DMS 273 treated with DMSO at 0.1 percent for 48 hours (cell line): ENCODE results near the gene DYNLRB2.

Experiments used
- DNase-seq: peaks from one replicate; lab custom pipeline; 2025; lab: John Stamatoyannopoulos, UW

DYNLRB2 gene

DNA sequence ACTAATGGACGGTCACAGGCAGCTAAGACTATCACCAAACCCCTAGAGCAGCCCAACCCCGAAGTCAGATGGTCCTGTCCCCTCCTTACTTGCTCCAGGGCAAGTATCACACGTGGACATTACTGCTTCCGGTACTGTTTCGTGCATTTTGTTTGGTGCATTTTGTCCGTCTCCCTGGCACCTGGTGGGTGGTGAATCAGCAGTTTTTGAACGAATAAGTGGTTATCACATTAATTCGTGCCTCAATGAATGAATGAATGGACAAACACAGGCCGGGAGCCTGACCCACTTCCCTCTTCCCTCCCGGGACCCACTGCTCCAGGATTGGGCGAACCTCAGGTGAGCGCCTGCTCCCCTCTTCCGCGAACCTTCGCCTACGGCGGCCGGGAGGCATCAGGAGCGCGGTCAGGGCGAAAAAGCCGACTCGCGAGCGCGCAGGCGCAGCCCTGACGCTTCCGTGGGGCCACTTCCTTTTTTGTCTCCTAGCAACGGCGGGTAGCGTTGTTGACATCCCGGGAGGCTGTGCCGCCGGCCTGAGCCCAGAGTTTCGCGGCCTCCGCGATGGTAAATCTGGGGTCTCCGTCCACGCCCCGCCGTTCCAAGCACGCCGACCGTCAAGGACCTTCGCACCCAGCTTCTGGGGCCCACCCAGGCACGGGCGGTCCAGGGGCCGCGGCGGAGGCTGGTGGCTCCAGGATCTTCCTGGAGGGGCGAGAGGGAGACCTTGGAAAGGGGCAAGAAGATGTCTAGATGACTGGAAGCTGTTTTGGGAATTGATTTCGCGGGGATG is at the start of gene DYNLRB2:
Gene DYNLRB2, plus strand, starts transcription at position 478 of the 790 bp plus-strand sequence. Its CDS starts 84 bp downstream, at position 562.
- peak; percentile 50 for DNase-seq

DNA sequence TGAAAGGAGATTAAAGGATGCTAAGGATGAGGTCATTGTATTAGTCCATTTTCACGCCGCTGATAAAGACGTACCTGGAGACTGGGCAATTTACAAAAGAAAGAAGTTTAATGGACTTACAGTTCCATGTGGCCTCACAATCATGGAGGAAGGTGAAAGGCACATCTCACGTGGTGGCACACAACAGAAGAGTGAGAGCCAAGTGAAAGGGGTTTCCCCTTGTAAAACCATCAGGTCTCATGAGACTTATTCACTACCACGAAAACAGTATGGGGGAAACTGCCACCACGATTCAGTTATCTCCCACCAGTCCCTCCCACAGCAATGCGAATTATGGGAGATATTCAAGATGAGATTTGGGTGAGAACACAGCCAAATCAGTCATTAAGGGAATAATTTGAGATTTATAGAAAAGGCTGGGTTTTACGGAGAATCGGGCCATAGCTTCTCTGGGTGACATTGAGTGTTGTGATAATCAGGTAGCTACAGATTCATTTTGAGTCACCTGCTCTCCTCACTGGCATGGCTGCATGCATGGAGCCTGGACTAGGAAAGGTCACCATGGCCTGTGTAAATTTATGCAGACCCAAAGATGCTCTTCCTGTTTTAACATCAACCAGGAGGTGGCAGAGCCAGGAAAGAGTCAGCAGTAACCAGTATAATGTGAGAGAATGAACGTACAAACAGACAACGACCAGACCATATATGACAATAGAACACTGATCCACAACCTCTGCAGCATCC is 40.5 kb upstream of the DYNLRB2 start:
- DNase-seq = no peak

DNA sequence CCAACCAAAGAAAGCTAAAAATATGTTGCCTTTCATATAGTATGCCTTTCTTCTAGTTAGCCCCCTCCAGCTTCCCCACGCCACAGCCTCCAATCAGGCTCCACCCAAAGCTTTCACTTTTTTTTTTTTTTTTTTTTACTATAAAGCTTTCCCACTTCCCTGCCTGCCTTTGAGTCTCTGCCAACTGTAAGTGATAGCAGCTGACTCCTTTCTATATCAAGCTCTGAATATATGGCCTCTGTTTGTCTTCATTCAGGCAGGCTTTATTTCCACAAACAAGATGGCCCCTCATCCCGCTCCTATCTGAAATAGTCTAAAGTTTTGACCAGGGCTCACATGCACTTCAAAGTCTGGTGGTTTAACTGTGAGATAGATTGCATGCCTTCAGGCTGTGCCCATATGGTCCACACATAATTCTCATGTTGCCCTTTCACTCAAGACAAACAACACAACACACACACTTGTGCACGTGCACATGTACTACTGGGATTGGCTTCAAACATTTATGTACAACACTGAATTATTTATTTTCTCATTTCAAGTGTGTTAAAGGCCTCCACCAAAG is 39.8 kb upstream of the DYNLRB2 start:
- no peak for DNase-seq

DNA sequence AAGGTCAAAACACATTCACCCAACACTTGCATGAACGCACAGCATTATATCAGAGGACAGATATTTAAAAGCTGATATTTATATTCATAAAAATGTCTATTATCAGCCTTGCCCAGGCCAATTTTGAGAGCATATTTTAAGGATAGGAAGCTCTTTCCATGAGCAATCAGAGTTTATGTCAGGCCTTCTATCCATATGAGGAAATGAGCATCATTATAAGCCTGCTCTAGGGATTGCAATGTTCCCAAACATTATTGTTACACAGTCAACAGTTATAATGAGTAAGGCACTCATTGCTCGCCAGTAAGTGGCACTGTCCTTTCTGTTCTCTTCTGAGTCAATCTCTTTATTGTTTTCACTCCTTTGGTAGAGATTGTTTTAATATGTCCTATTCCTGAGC is 37.7 kb upstream of the DYNLRB2 start:
- no peak for DNase-seq

DNA sequence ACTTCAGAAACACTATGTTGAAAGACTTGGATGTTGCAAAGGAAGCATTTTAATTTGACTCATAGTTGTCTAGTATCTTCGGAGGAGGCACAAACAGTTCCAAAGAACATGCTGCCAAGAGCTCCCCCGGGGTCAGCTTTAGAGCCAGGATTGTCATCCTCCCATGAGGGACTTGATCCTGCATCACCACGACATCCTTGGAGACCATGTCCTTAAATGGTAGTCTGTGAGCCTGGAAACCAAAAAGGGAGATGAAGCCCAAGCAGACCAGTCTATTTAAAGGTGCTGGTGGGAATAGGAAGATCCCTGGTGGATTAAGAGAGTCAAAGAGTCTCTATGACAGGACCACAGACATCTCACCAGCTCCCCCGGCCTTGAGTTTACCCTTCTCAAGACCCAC is 33.3 kb upstream of the DYNLRB2 start:
- no peak for DNase-seq

DNA sequence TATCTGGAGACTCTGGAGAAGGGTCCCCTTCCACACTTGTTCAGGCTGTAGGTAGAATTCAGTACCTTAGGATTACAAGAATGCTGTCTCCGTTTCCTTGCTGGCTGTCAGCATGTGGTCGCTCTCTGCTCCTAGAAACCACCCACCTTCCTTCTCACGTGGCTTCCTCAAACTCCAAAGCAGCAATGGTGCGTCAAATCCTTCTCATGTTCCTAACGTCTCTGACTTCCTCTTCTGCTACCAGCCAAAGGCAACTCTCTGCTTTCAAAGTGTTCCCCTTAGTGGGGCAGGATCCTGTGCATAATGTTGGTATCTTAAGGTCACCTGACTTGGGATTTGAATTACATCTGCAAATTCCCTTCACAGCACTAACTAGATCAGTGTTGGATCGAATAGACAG is 30.9 kb upstream of the DYNLRB2 start:
- DNase-seq = no peak

DNA sequence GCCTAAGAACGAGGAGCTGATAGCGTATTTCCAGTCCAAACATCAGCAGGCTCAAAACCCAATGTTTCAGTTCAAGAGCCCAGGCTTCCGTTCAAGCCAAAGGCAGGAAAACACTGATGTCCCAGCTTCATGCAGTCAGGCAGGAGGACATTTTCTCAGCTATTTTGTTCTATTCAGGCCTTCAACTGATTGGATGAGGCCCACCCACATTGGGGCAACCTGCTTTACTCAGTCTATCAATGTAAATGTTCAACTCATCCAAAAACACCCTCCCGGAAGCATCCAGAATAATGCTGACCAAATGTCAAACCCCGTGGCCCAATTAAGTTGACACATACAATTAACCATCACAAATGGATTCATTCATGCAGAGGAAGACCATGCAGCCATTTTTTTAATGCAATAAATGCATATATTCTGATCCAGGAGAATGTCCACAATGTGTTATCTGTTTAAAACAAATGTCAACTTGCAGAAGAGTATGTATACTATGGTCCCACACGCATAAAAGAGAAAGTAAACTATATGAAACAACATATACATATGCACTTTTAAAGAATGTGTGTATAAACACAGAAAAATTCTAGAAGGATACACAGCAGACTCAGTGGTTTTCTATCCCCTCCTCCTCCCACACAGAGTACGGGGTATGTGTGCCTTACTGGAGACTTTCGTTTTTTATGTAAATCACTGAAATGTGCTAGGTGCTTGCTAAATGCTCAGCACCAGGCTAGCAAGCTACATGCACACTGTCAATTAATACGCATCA is 28.8 kb upstream of the DYNLRB2 start:
- DNase-seq = no peak

DNA sequence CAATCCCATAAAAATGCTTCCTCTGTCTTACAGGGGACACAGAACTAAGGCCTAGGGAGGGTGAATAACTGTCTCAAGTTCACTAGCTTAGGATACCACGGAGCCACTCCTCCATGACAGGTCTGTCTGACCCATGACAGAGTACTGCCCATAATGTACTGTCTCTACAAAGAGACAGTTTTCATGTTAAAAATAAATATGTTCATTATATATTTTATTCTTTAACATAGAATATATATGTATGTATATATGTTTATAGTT is 28.3 kb upstream of the DYNLRB2 start:
- DNase-seq = no peak

DNA sequence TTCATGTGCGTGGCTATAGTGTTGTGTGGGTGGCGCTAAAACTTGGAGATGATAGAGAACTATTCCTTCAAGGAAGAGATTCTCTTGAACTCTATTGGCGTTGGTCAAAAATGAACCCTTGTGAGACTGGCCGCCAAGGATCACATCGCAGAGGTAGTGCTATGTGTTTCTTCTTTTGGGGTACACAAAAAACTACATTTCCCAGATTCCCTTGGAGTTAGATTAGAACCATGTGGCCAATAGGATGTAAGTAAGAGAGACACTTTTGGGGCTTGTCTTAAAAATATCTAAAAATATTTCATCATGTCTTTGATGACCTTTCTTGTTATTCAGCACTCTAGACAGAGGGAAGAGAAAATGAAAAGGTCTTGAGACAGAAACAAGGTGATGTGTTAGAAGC is 25.4 kb upstream of the DYNLRB2 start:
- DNase-seq = no peak

DNA sequence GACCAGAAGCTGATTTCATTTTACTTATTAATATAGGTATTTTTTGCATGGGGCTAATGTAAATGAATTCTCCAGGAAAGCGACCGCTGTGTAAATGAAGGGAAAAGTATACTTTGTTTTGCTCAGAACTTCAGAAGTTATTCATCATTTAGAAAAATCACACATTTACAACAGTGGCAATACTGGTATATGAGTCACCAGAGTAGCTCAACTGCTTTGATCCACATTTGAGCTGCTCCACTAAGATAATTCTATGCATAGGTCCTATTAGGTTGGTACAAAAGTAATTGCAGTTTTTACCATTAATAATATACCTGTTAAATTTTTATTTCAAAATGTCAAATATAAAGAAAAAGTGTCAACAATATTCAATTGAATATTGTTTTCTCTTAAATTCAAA is 22.9 kb upstream of the DYNLRB2 start:
- DNase-seq = no peak

DNA sequence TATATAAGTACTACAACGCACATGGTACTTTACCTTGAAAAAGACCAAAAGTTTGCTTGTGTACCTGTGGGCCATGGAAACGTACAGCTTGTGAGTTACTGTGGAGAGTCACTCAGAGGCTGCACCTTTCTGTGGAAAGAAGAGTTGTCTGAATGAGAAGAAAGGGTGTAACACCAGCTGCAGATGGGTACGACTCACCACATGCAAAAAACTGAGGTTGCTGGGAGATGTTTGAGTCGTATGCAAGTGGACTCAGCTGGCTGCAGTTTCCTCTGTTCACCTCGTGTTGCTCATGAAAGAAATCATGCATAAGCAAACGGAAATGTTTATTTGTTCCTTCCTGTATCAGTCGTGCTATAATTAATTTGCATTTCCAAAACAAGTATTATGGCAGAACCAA is 22.4 kb upstream of the DYNLRB2 start:
- DNase-seq = no peak

DNA sequence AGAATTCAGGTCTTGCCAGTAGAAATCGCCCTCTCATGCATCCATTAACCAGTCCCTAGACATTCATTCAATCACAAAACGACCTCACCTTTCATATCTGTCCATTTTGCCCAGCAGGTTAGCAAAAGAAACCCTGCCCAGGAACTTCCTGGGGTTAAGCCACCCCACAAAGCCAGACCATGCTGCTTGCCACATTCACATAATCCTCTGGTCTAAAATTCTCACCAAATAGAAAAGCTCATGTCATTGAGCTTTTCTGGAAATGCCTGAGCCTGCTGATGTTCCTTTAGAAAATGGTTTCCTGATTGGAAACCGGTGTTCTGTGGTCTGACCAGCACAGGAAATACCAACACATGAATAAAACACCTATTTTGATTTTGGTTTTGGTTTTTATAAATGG is 21.6 kb upstream of the DYNLRB2 start:
- DNase-seq = no peak

DNA sequence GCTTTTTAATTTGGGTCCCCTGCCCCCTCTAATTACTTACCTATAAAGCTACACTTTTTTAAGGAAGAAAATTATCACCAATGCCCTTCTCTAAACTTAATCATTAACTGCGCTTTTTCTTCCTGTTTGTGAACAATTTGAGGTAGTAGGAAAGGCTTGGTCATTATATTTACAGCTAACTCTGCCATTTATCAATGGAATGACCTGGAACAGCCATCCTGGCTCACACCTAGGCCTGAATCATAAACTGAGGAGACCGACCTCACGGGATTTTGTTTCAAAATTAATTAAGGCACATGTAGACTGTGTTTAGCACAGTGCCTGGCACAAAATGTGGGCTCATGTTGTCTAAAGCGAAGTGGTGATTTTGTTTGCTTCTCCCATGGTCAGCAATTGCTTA is 15.4 kb upstream of the DYNLRB2 start:
- no peak for DNase-seq

DNA sequence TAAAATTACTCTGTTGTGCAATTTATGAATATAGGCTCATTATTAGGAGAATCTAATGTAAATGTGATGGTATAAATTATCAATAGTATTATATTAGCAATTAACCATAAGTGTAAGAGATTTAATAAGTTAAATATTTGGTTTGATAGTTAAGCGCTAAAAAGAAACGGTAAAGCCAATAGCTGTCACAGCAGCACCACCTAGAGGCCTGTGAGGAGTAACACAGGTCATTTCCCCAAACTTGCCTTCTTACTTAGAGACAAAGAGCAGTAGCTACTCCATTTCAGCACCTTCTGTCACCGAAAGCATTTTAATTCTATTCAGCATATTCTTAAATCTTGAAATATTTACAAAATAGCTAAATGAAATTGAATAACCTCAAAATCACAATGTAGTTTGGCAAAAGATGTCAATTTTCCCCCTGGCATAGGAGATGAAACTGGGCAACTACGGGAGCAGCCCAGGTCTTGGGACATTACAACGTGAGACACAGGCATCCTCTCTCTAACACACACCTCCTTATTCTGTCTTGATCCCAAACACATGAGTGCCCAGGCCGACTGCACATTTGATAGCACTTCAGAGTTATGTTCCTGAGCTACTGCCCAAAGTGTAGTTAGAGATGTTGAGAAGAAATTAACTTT is 14.3 kb upstream of the DYNLRB2 start:
- peak; percentile 25 for DNase-seq

DNA sequence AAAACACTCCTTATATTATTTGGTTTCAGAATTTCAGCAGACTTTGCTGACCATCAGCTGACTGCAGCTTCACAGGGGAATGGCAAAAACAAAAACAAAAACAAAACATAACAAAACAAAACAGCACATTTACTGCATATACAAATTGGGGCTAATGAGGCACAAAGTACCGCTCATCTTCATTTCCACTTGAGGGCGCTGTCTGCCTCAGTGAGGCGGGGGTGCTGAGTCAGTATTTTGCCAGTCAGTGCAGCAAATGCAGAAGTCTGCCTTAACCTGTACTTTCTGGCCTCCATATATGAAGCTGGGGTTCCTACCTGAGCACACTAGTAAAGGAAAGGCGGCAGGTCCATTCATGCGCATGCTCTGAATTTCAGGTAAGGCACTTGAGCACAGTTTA is 13.5 kb upstream of the DYNLRB2 start:
- no peak for DNase-seq

DNA sequence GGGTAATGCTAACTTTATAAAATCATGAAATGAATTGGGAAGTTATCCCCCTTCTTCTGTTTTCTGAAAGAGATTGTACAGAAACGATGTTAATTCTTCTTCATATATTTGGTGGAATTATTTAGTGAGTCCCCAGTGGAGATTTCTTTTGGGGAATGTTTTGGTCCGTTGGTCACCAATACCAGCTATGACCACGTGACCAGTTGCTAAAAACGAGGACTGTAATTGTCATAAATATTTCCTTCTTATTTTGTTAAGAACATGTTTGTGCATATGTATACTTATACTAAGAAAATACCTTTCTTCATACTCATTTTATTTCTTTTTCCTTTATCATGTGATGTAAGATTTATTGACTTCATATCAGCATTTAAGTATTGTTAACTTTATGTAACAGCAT is 10.3 kb upstream of the DYNLRB2 start:
- DNase-seq = no peak

DNA sequence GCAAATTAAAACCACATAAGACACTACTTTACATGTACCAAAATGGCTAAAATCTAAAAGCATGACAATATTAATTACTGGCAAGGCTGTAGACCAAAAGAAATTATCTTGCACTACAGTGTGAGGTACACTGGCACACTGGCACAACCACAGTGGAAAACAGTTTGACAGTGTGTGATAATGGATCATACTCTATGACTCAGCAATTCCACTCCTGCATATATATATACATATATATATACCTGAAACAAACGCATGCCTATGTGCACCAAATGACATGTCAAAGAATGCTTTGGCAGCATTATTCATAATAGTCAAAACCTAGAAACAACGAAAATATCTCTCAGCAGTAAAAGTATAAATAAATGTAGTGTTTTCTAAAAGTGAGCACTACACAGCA is 4.6 kb upstream of the DYNLRB2 start:
- DNase-seq = no peak

DNA sequence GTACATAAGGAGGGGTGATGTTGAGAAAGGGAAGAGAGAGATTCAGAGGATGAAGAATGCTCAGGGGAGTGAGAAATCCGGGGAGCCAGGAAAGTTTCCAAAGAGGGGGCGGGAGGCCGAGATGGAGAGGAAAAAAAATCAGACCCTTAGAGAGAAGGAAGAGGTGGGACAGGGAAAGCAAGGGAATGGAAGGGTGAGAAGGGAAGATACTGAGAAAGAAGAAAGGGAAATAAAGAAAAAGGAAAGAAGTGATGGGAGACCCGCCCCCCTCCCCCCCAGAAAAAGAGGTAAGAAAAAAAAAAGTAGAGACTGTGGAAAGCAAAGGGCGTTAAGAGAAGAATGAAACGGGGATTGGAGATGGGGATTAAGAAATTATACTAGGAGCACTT is 507 bp downstream of the DYNLRB2 start:
- no peak for DNase-seq

DNA sequence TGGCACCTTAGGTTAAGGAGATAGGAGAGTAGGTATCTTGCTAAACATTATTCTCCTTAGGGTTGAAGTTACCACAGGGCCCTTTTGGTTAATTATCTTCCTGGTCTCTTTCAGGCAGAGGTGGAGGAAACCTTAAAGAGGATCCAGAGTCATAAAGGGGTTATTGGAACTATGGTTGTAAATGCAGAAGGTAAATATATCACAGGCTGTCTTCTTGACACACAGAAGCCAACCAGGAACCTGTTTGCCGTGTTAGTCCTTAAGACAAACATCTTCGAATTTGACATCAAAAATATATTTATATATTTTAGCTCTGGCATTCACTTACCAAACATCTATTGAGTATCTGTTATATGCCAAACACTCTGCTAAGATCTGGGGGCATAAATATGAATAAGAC is 2.4 kb downstream of the DYNLRB2 start:
- DNase-seq = no peak

DNA sequence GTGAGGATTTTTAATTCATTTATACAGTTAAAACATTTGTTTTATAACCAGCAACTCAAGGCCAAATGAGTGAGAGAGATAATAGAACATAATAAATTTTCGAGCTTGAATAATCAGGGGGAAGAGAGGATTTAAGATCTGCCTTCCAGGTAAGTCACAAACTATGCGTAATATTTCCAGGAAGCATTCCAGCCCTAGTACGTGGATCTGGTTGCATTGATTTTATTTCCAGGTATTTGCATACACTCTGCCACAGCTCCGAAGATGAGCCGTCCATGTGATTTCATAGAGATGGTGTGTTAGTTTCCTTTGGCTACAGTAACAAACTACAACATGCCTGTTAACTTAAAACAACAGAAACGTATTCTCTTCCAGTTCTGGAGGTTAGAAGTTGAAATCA is 3.5 kb downstream of the DYNLRB2 start:
- no peak for DNase-seq

DNA sequence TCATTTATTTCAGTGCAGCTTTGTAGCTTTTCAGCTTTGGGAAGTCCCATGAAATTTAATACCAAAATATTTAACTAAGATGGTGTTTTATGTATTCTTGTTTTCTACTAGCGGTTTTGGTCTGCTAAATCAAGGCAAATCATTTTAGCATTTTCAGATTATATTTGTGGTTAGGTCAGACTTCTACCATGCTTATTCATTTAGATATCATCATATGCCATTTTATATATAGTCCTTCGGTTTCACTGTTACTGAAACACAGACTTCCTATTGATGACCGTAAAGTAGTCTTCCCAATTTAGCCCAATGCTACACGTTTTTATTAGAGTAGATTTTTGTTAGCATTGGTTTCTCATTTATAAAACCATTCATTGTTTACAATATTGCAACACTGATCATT is 5.5 kb downstream of the DYNLRB2 start:
- DNase-seq = no peak

DNA sequence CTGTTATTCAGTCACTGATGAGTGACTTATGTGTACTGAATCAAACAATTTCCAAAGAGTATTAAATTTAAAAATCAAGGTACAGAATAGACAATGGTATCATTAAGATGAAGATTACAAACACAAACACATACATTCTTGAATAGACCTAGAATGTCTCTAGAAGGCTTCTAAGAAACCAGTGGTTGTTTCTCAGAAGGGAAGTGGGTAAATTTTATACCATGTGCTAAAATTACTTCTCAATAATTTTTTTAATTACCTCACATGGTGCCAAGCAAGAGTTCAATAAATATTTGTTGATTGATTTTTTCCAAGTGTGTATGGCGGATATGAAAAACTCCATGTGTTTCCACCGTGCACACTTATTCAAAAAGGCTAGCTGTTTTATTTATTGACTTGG is 6.4 kb downstream of the DYNLRB2 start:
- DNase-seq = no peak
